ENCODE results near the gene EEF2K. TPM values are rescaled to one million over a fixed set of nuclear protein-coding genes. Genes with fewer than 3 reads are reported as not detected.

Gene EEF2K
- total RNA-seq, 2 donors from 2014 or later, result 9.8 to 15.8 TPM

DNA sequence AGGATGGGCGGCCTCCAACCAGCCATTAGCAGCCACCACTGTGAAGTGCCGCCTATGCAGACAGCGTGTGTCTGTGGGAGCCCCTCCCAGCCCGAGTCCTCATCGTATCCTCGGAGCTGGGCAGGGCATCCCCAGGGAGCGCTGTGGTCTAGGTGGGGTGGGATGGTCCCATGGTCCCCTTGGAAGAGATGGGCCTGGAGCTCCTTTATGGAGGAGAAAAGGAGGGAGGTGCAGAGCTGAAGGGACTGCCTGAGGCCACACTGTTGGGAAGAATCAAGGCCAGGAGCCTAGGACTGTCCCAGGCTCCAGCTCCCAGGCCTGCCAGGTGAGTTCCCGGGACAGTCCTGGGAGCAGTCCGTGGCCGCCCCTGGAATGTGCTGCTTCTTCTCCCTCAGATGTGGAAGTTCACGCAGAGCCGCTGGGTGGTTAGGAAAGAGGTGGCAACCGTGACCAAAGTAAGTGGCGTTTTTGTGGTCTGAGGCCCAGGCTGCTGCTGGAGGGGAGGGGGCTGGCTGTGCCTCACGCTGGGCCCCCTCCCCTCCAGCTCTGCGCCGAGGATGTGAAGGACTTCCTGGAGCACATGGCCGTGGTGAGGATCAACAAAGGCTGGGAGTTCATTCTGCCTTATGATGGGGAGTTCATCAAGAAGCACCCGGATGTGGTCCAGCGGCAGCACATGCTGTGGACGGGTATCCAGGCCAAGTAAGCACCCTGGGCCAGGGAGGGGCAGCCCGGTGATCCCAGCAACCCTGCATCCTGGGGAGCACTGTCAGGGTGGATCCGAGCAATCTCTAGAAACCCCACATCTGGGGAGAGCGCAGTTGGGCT, 118.1 kb downstream of the EEF2K start:
- Histone ChIP-seq H3K9ac (ENCODE audit: extremely low read depth, low read length, poor library complexity, severe bottlenecking) (no peak overlapping the region), H3K27me3 (ENCODE audit: control insufficient read depth, insufficient read depth, low read length, poor library complexity, severe bottlenecking) (no peaks in the 10 kb centered on the region), H3K4me3 (ENCODE audit: low read length) (no peak overlapping the region), H3K27ac (ENCODE audit: low read depth, low read length) (no peak overlapping the region), H3K4me1 (ENCODE audit: control insufficient read depth, insufficient read depth, low read length) (no peaks in the 10 kb centered on the region), H3K9me3 (ENCODE audit: control insufficient read depth, low read length) (no peaks in the 10 kb centered on the region), H3K36me3 (ENCODE audit: control insufficient read depth, insufficient read depth, low read length) (peaks cover 63% of the 10 kb centered on the region)
- WGBS, 2 experiments (ENCODE audit: insufficient coverage in 1 of 2, insufficient read length in 1 of 2), result 94 to 98% methylated on average over 9 to 24 of the region's 24 CpGs
- Mint-ChIP-seq H3K36me3 (ENCODE audit: low read depth) (peaks cover 58% of the 10 kb centered on the region), H3K27ac (no peak overlapping the region), H3K9me3 (no peaks in the 10 kb centered on the region), H3K4me1 (no peaks in the 10 kb centered on the region), H3K27me3 (ENCODE audit: insufficient read depth) (no peaks in the 10 kb centered on the region), H3K4me3 (no peak overlapping the region)
- TF ChIP-seq, protein P1, sequence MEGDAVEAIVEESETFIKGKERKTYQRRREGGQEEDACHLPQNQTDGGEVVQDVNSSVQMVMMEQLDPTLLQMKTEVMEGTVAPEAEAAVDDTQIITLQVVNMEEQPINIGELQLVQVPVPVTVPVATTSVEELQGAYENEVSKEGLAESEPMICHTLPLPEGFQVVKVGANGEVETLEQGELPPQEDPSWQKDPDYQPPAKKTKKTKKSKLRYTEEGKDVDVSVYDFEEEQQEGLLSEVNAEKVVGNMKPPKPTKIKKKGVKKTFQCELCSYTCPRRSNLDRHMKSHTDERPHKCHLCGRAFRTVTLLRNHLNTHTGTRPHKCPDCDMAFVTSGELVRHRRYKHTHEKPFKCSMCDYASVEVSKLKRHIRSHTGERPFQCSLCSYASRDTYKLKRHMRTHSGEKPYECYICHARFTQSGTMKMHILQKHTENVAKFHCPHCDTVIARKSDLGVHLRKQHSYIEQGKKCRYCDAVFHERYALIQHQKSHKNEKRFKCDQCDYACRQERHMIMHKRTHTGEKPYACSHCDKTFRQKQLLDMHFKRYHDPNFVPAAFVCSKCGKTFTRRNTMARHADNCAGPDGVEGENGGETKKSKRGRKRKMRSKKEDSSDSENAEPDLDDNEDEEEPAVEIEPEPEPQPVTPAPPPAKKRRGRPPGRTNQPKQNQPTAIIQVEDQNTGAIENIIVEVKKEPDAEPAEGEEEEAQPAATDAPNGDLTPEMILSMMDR (conservative IDR thresholded peaks at IDR 0.05), result no peak
- peak; percentile 34 for DNase-seq

DNA sequence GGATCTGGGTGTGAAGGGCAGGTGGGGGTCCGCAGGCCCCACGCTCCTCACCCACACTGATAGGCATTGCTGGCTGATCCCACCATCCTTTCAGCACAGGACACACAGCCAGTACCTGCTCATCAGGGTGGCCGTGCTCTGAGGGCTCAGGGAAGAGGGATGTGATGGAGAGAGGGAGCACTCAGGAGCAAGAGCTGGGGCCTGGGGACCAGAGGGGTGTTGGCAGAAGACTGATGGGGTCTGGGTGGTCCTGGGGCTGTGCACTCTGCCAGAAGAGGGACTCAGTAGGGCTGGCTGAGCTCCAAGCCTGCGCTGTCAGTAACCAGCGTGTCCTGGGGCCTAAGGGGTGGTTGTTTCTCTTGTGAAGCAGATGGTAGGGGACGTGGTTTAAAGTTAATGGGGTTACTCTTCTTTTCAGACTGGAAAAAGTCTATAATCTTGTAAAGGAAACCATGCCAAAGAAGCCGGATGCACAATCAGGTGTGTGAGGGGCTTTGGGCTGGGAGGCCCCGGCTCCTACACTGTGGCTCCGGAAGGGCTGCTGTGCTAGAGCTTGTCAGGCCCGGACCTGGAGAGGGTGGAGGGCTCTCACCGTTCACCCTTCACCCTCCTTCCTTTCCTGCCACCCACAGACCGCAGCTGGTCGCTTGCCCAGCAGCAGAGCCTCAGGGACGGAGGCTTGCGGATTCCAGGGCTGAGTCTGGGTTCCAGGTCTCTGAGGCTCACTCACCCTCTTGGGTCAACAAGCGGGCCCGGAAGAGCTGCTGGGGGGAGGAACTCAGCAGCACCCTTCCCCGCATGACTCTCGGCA, 118.9 kb downstream of the EEF2K start:
- Mint-ChIP-seq H3K4me3 (no peak overlapping the region), H3K9me3 (no peaks in the 10 kb centered on the region), H3K4me1 (no peaks in the 10 kb centered on the region), H3K36me3 (ENCODE audit: low read depth) (peaks cover 60% of the 10 kb centered on the region), H3K27me3 (ENCODE audit: insufficient read depth) (no peaks in the 10 kb centered on the region), H3K27ac (no peak overlapping the region)
- DNase-seq, result peak; percentile 24
- Histone ChIP-seq H3K27me3 (ENCODE audit: control insufficient read depth, insufficient read depth, low read length, poor library complexity, severe bottlenecking) (no peaks in the 10 kb centered on the region), H3K27ac (ENCODE audit: low read depth, low read length) (no peak overlapping the region), H3K4me1 (ENCODE audit: control insufficient read depth, insufficient read depth, low read length) (no peaks in the 10 kb centered on the region), H3K9ac (ENCODE audit: extremely low read depth, low read length, poor library complexity, severe bottlenecking) (no peak overlapping the region), H3K9me3 (ENCODE audit: control insufficient read depth, low read length) (no peaks in the 10 kb centered on the region), H3K36me3 (ENCODE audit: control insufficient read depth, insufficient read depth, low read length) (peaks cover 64% of the 10 kb centered on the region), H3K4me3 (ENCODE audit: low read length) (no peak overlapping the region)
- 98 to 100% methylated on average over 7 to 19 of the region's 19 CpGs for WGBS, 2 experiments (ENCODE audit: insufficient coverage in 1 of 2, insufficient read length in 1 of 2)
- TF ChIP-seq, protein P1 (conservative IDR thresholded peaks at IDR 0.05), result no peak

DNA sequence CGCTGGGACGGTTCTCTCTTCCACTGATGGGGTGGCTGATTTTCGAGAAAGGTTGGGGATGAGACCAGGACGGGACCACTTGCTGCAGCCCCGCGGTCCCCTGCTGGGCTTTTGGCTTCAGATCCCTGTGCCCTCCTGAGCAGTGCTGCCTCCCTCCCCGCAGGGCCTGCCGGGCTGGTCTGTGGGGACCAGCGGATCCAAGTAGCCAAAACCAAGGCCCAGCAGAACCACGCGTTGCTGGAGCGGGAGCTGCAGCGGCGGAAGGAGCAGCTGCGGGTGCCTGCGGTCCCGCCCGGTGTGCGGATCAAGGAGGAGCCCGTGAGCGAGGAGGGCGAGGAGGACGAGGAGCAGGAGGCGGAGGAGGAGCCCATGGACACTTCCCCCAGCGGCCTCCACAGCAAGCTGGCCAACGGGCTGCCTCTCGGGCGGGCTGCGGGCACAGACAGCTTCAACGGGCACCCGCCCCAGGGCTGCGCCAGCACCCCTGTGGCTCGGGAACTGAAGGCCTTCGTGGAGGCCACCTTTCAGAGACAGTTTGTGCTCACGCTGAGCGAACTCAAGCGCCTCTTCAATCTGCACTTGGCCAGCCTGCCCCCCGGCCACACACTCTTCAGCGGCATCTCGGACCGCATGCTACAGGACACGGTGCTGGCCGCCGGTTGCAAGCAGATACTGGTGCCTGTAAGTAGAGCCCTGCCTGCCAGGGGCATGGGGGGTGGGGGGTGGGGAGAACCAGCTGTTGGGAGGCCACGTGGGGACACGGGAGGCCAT, 119.7 kb downstream of the EEF2K start:
- H3K27ac Mint-ChIP-seq, result no peak overlapping the region
- no peaks in the 10 kb centered on the region for H3K4me1 ChIP-seq (ENCODE audit: control insufficient read depth, insufficient read depth, low read length)
- H3K4me3 Mint-ChIP-seq, result no peak overlapping the region
- H3K9me3 Mint-ChIP-seq, result no peaks in the 10 kb centered on the region
- H3K4me3 ChIP-seq (ENCODE audit: low read length), result no peak overlapping the region
- peak; percentile 50 for DNase-seq
- no peaks in the 10 kb centered on the region for H3K4me1 Mint-ChIP-seq
- H3K36me3 ChIP-seq (ENCODE audit: control insufficient read depth, insufficient read depth, low read length), result peaks cover 71% of the 10 kb centered on the region
- H3K9me3 ChIP-seq (ENCODE audit: control insufficient read depth, low read length), result no peaks in the 10 kb centered on the region
- H3K27ac ChIP-seq (ENCODE audit: low read depth, low read length), result no peak overlapping the region
- TF ChIP-seq, protein P1 (conservative IDR thresholded peaks at IDR 0.05), result no peak
- no peak overlapping the region for H3K9ac ChIP-seq (ENCODE audit: extremely low read depth, low read length, poor library complexity, severe bottlenecking)
- H3K27me3 Mint-ChIP-seq (ENCODE audit: insufficient read depth), result no peaks in the 10 kb centered on the region
- WGBS, 2 experiments (ENCODE audit: insufficient coverage in 1 of 2, insufficient read length in 1 of 2), result 94 to 98% methylated on average over 18 to 46 of the region's 46 CpGs
- H3K36me3 Mint-ChIP-seq (ENCODE audit: low read depth), result peaks cover 64% of the 10 kb centered on the region
- H3K27me3 ChIP-seq (ENCODE audit: control insufficient read depth, insufficient read depth, low read length, poor library complexity, severe bottlenecking), result no peaks in the 10 kb centered on the region

Data from endodermal cell (in vitro differentiated cells).